HG02588 (cell line): ENCODE data around the gene TTLL13.

Source experiments
- ATAC-seq: cut with Tn5 transposase; IDR thresholded peaks from one replicate; pipeline ENCODE4 v1.9.1; 2021; ENCODE audit warnings: mild to moderate bottlenecking, moderate library complexity; ENCODE audit not compliant: unreplicated experiment

TTLL13 gene

GRCh38 chr15:90249203-90249863, at the start of gene TTLL13:
Gene TTLL13 (plus strand): TSS chr15:90249556. CDS start chr15:90250631, 1,075 bp downstream.
- ATAC-seq, result peak; percentile 70

- peak; percentile 5 for ATAC-seq
Measured at GRCh38 chr15:90200534-90201129, 48.7 kb upstream of the TTLL13 start.

- ATAC-seq, result peak; percentile 75
Measured at GRCh38 chr15:90201130-90201943, 48.0 kb upstream of the TTLL13 start, which contains the start of gene SEMA4B. Gene SEMA4B (plus strand): TSS chr15:90201330. CDS start chr15:90201579, 249 bp downstream.

GRCh38 chr15:90201944-90202375, 47.4 kb upstream of the TTLL13 start:
- ATAC-seq, result no peak

GRCh38 chr15:90202929-90203328, 46.4 kb upstream of the TTLL13 start:
- ATAC-seq, result no peak

GRCh38 chr15:90203473-90203872, 45.9 kb upstream of the TTLL13 start:
- ATAC-seq, result no peak

- no peak for ATAC-seq
Measured at GRCh38 chr15:90203922-90204321, 45.4 kb upstream of the TTLL13 start.

GRCh38 chr15:90205050-90205848, 44.1 kb upstream of the TTLL13 start:
- ATAC-seq, result no peak

GRCh38 chr15:90205886-90206285, 43.5 kb upstream of the TTLL13 start:
- ATAC-seq, result no peak

GRCh38 chr15:90207252-90207651, 42.1 kb upstream of the TTLL13 start:
- no peak for ATAC-seq

- no peak for ATAC-seq
Measured at GRCh38 chr15:90208356-90208755, 41.0 kb upstream of the TTLL13 start.

GRCh38 chr15:90209591-90209990, 39.8 kb upstream of the TTLL13 start:
- peak; percentile 51 for ATAC-seq

- no peak for ATAC-seq
Measured at GRCh38 chr15:90210593-90210992, 38.8 kb upstream of the TTLL13 start.

GRCh38 chr15:90211009-90211408, 38.3 kb upstream of the TTLL13 start:
- ATAC-seq, result no peak

- ATAC-seq, result no peak
Measured at GRCh38 chr15:90211440-90212143, 37.8 kb upstream of the TTLL13 start.

GRCh38 chr15:90212221-90213098, 36.9 kb upstream of the TTLL13 start:
- no peak for ATAC-seq

- ATAC-seq, result no peak
Measured at GRCh38 chr15:90213122-90213817, 36.1 kb upstream of the TTLL13 start.

- no peak for ATAC-seq
Measured at GRCh38 chr15:90213818-90214204, 35.5 kb upstream of the TTLL13 start.
